Posterior vena cava (tissue), 2 donors: ENCODE measurements around the gene FAP. TPM values are rescaled to one million over a fixed set of nuclear protein-coding genes. Genes with fewer than 3 reads are reported as not detected.

Source experiments
- DNase-seq: peaks from one replicate; pipeline ENCODE4 v3.0.0-alpha.2; 2020; ENCODE audit warnings: low spot score
- intact Hi-C, 2 donors: fragments of 100-400 bp; cut with DNase I; formaldehyde crosslinking; loops; one replicate each; pipeline versions ENCODE4 v1.14.1 to v1.14.2; 2022 to 2023
- total RNA-seq, 2 donors: library from RNA; stranded (reverse); fragmentation: NEBNext Ultra II Directional; extraction: Animal tissue kit (Norgen Biotek cat#: 25700); gene quantifications; one replicate each; pipeline ENCODE4 v1.2.1, GENCODE V29; 2021
- donor health status: DM: yes; HTN: yes; CAD: no.
- donor health status: DM: yes; HTN: yes; CAD: no.

The FAP gene
- total RNA-seq, 2 donors from 2014 or later = 43.2 to 54.8 TPM

- peak; percentile 82 for DNase-seq
- intact Hi-C loops = no loop called here
These were observed 1.3 kb upstream of the FAP start for GRCh38 chr2:162244541-162245031.

- no peak for DNase-seq
- intact Hi-C loops = no loop called here
These were observed 470 bp upstream of the FAP start for GRCh38 chr2:162243715-162244114.

DNA sequence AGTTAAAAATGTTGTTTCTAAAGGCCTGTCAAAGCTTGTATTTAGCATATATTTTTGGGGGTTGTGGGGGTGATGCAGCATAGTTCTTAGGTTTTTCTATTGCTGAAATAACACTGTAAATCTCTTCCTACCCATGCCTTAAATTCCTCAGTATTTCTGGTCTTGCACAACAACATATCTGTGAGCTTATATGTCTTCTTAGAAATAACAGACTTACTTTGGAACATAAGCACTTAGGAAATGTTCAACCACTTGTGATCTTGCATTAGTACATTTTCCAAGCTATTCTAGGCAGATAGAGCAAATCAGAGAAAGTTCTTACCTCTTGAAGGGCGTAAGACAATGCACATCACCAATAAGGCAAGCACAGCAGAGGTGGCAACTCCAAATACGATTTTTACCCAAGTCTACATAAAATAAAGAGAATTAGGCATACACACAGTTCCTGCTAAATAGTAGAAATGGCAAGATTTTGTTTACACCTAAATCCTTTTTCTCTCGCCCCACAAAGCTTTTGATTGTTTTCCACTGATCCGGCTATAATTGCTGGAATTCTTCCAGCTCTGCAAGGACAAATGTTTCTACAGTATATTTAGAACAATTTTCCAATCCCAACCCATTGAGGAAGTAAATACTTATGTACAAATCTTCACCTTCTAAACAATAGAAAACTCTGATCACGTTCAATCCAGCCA is 512 bp downstream of the FAP start:
- no peak for DNase-seq
- intact Hi-C loops = no loop called here

DNA sequence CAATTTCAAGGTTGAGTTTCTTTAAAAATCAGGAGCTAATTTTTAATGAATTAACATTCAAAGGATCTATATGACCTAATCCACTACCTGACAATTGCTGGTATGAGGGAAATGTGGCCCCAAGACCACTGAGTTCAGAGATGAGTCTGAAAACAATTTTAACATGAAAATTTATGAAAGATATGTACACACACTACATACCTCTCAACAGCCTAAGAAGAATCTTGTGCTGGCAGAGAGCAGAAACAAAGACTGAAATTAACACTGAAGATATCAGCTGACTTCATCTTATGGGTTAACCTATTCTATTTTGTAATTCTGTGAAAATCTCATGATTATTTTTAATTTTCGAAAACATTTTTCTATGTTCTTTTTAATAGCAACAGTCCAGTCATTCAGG is 1.7 kb downstream of the FAP start:
- DNase-seq = no peak

DNA sequence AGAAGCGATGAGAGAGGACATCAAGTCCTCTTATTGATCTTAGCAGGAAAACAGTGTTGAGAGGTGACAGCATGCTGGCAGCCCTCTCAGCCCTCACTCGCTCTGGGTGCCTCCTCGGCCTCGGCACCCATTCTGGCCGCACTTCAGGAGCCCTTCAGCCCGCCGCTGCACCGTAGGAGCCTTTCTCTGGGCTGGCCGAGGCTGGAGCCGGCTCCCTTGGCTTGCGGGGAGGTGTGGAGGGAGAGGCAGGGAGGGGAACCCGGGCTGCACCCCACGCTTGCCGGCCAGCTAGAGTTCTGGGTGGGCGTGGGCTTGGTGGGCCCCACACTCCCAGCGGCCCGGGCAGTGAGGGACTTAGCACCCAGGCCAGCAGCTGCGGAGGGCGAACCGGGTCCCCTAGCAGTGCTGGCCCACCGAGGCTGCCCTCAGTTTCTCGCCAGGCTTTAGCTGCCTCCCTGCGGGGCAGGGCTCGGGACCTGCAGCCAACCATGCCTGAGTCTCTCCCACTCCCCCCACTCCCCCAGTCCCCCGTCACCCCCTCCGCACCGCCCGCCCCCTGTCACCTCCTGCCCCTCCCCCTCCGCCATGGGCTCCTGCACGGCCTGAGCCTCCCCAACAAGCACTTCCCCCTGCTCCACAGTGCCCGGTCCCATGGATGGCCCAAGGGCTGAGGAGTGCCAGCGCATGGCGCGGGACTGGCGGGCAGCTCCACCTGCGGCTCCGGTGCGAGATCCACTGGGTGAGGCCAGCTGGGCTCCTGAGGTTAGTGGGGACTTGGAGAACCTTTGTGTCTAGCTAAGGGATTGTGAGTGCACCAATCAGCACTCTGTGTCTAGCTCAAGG is 8.4 kb downstream of the FAP start:
- no peak for DNase-seq
- intact Hi-C loops = no loop called here

More for the DNA sequence above, 1.7 kb downstream of the FAP start:
- intact Hi-C loops = no loop called here

GRCh38 chr2:162233197-162233596 is 10.0 kb downstream of the FAP start:
- intact Hi-C loops = no loop called here
- no peak for DNase-seq

GRCh38 chr2:162232671-162233070 is 10.6 kb downstream of the FAP start:
- no peak for DNase-seq
- intact Hi-C loops = no loop called here

DNA sequence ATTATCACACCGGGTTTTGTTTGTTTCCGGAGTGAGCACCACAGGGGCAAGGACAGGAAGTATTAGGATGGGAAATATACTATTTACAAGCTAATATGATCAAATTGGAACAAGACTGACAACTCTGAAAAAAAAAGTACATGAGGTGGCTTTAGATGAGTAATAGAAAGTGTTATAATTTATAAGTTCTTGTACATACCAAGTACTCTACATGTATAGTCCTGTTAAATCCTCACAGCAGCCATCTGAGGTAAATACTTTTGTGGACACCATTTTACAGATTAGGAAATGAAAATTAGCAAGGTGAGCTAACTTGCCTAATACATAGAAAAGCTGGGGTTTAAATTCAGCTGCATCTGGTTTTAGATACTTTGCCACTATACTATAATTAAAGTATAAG is 11.2 kb downstream of the FAP start:
- DNase-seq = no peak
- intact Hi-C loops = no loop called here

DNA sequence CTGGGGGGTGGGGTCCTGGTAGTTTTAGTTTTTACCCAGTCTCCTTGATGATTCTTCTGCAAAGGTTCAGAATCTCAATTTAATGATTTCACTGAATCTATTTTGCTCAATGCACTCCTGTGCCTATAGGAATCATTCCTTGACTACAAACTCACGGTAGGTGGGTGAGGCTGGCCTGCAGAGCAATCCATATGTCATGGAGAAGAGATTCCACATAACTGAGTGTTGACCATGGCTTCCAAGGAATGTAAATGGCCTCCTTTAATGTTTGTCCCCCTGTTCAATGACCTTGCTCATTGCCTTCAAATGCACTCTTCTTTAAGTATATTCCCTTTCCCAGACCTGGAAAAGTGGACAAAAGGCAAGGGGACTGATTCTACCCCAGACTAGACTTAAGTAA is 12.5 kb downstream of the FAP start:
- intact Hi-C loops = loop anchor here in 1 of 2 donors (1.0 kb wide), 1 partner anchor 10 kb away; no protein-coding TSS in a partner anchor
- DNase-seq = no peak

DNA sequence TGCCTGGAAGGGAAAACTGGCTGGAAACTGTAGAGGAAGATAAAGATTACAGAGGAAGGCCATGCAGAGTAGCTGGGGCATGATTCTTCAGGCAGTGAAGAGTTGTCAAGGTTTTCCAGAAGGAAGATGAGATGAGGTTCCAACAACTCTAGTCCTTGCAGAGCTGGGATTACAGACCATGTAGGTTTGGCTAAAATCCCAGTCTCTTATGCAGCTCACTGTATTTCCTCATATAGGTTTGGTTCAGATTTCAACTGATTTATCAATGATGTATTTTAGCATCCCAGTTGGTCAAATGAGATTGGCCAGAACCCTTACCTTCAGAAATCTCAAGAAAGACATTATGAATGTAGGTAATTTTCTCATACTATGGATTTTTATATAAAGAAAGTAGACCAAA is 16.4 kb downstream of the FAP start:
- intact Hi-C loops = loop anchor here in 1 of 2 donors (10.0 kb wide), 1 partner anchor 68 kb away; no protein-coding TSS in a partner anchor
- DNase-seq = no peak

- intact Hi-C loops = loop anchor here (2.0 to 10.0 kb wide), 2 partner anchors 74 to 78 kb away; no protein-coding TSS in a partner anchor
- DNase-seq = peak; percentile 91
These were observed 22.2 kb downstream of the FAP start for GRCh38 chr2:162221064-162221463.

- intact Hi-C loops = loop anchor here (1.0 to 10.0 kb wide), 3 partner anchors 10 to 78 kb away; no protein-coding TSS in a partner anchor
- DNase-seq = no peak
These were observed 22.9 kb downstream of the FAP start for GRCh38 chr2:162220368-162220767.

GRCh38 chr2:162219426-162219825 is 23.8 kb downstream of the FAP start:
- intact Hi-C loops = no loop called here
- no peak for DNase-seq

DNA sequence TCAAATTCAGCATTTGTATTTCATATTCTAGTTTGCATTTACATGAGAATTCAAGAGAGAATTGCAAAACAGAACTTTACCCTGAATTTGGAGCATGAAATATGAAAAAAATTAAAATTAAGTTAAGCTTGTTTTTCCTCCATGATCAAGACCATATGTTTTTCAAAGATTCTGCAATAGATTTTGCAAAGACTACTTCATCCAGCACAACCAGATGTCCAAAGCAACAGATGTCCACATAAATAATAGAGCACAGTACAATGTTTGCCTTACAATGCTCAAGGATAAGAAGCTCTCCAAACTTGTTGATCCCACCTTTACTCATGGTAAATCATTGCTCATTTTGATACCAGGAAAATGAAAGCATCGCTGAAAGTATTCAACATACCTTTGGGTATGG is 25.6 kb downstream of the FAP start:
- no peak for DNase-seq
- intact Hi-C loops = no loop called here

GRCh38 chr2:162215162-162215561 is 28.1 kb downstream of the FAP start:
- intact Hi-C loops = no loop called here
- no peak for DNase-seq

DNA sequence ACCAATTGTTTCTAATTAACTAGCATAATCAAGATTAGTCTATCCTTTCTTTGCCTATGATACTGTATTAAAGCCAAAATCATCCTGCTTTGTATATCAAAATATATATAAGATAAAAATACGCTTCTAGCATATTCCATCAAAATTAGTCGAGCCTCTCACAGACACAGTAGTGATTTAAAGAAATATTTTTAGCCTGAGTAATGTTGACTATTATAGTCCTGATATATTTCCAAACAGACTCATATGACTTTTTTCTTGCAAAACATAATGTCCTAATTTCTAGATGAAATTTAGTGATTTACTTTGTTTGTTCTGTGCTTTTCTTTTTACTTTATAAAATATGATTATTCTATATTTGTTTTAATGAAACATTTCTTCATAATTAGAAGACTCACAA is 30.9 kb downstream of the FAP start:
- no peak for DNase-seq

GRCh38 chr2:162211732-162212131 is 31.5 kb downstream of the FAP start:
- intact Hi-C loops = no loop called here

More for the DNA sequence above, 30.9 kb downstream of the FAP start:
- intact Hi-C loops = no loop called here

GRCh38 chr2:162210385-162210784 is 32.9 kb downstream of the FAP start:
- DNase-seq = no peak
- intact Hi-C loops = no loop called here

More at GRCh38 chr2:162211732-162212131, 31.5 kb downstream of the FAP start:
- DNase-seq = no peak

DNA sequence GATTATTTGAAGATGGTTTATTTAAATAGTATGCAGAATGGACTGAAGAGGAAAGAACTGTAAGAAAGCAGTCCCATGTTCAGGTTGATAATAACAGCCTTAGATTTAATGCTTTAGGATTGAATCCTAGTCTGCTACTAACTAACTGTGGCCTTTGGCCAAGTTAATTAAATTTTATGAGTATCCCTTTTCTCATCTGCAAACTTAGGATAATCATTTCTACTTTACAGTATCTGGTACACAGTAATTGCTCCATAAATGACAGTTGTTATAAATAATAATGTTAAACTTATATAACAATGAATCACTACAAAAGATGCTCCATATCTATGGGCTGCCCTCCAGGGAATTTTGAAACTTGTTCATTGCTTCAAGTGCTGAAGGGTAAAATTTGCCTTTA is 41.0 kb downstream of the FAP start:
- DNase-seq = no peak
- intact Hi-C loops = no loop called here

- DNase-seq = no peak
- intact Hi-C loops = no loop called here
These were observed 42.6 kb downstream of the FAP start for GRCh38 chr2:162200636-162201035.
